GM12878 (cell line): ENCODE measurements around the gene CAMK2N2. TPM values are rescaled to one million over a fixed set of nuclear protein-coding genes. Genes with fewer than 3 reads are reported as not detected.

Experiments
- BCLAF1 ChIP-seq: fragments of 450-650 bp; IDR thresholded peaks from 2 replicates; pipeline ENCODE4 v1.6.1; 2017; ENCODE audit warnings: antibody characterized with exemption, mild to moderate bottlenecking, moderate library complexity
- CBX3 ChIP-seq: fragments of 200-600 bp; sonication (generic); IDR thresholded peaks from 2 replicates; pipeline ENCODE4 v1.6.1; 2016; ENCODE audit warnings: low read depth, borderline replicate concordance
- CEBPB ChIP-seq, 2 experiments: fragments of 150-350 bp in 1 of 2; IDR thresholded peaks; 2 replicates each; pipeline ENCODE4 v1.6.1; 2012 to 2014; ENCODE audit warnings: low read depth in 2 of 2, low read length in 2 of 2, borderline replicate concordance in 1 of 2, inconsistent platforms in 1 of 2
- CHD2 ChIP-seq: IDR thresholded peaks from 2 replicates; pipeline ENCODE4 v1.6.1; 2011; ENCODE audit warnings: low read depth, low read length, improper control_type of control experiment, borderline replicate concordance
- E4F1 ChIP-seq: fragments of 450-650 bp; IDR thresholded peaks from 2 replicates; pipeline ENCODE4 v1.6.1; 2018; ENCODE audit warnings: borderline replicate concordance, mild to moderate bottlenecking; ENCODE audit not compliant: partially characterized antibody
- ETV6 ChIP-seq, 2 experiments: fragments of 450-650 bp in 1 of 2; IDR thresholded peaks in 1 of 2; conservative IDR thresholded peaks in 1 of 2; 2 replicates each; pipeline ENCODE4 v1.6.1; 2014; ENCODE audit warnings: antibody characterized with exemption in 1 of 2, borderline replicate concordance in 1 of 2, low read depth in 1 of 2, mild to moderate bottlenecking in 1 of 2, moderate library complexity in 1 of 2
- EZH2 ChIP-seq: IDR thresholded peaks from 2 replicates; pipeline ENCODE4 v1.6.1; 2012; ENCODE audit warnings: low read depth, mild to moderate bottlenecking, control low read depth, inconsistent platforms, low read length, borderline replicate concordance; ENCODE audit not compliant: control insufficient read depth
- FOXK2 ChIP-seq: fragments of 450-650 bp; IDR thresholded peaks from 2 replicates; pipeline ENCODE4 v1.6.1; 2017; ENCODE audit warnings: mild to moderate bottlenecking, moderate library complexity
- HSF1 ChIP-seq: fragments of 150-350 bp; IDR thresholded peaks from 2 replicates; pipeline ENCODE4 v1.6.1; 2014; ENCODE audit warnings: mild to moderate bottlenecking, low read depth, low read length
- MEF2B ChIP-seq: fragments of 450-650 bp; IDR thresholded peaks from 2 replicates; pipeline ENCODE4 v1.6.1; 2018; ENCODE audit warnings: mild to moderate bottlenecking, moderate library complexity; ENCODE audit not compliant: partially characterized antibody, poor library complexity, severe bottlenecking
- MXI1 ChIP-seq: fragments of 150-350 bp; IDR thresholded peaks from 2 replicates; pipeline ENCODE4 v1.6.1; 2011; ENCODE audit warnings: low read depth, mild to moderate bottlenecking, inconsistent platforms, low read length, improper control_type of control experiment
- NFYA ChIP-seq: IDR thresholded peaks from 2 replicates; pipeline ENCODE4 v1.6.1; 2011; ENCODE audit warnings: low read depth, mild to moderate bottlenecking, low read length, improper control_type of control experiment, borderline replicate concordance
- NR2C1 ChIP-seq: fragments of 450-650 bp; IDR thresholded peaks from 2 replicates; pipeline ENCODE4 v1.6.1; 2017; ENCODE audit warnings: antibody characterized with exemption, mild to moderate bottlenecking, moderate library complexity
- RCOR1 ChIP-seq: conservative IDR thresholded peaks from 2 replicates; pipeline ENCODE4 v1.6.1; 2012; ENCODE audit warnings: low read depth, low read length, improper control_type of control experiment
- SKIL ChIP-seq: fragments of 450-650 bp; IDR thresholded peaks from 2 replicates; pipeline ENCODE4 v1.6.1; 2017; ENCODE audit warnings: mild to moderate bottlenecking, low read depth, inconsistent platforms; ENCODE audit not compliant: poor library complexity, severe bottlenecking
- TAF1 ChIP-seq: IDR thresholded peaks from 2 replicates; pipeline ENCODE4 v1.6.1; 2011; ENCODE audit warnings: mild to moderate bottlenecking, low read depth, low read length, borderline replicate concordance
- ZBED1 ChIP-seq: IDR thresholded peaks from 2 replicates; pipeline ENCODE4 v1.6.1; 2016; ENCODE audit warnings: borderline replicate concordance
- ZNF384 ChIP-seq: IDR thresholded peaks from 2 replicates; pipeline ENCODE4 v1.6.1; 2012; ENCODE audit warnings: low read depth, mild to moderate bottlenecking, low read length, improper control_type of control experiment, borderline replicate concordance
- polyA plus RNA-seq, 11 experiments: library from polyadenylated mRNA; depleted of rRNA in 4 of 11; unstranded in 6 of 11; stranded (reverse) in 5 of 11; fragments of >200 nt; fragmentation: Nextera tagmentation in 4 of 11; fragmentation: Illumina TruSeq in 1 of 11; extraction: Ambion mirVana in 4 of 11; extraction: Trizol in 1 of 11; gene quantifications; 1 replicate in 1 of 11; 2 replicates in 10 of 11; pipeline versions ENCODE4 v1.2.1 to v1.2.3, GENCODE V29; 2011 to 2016; ENCODE audit warnings: inconsistent platforms in 2 of 11, missing spikeins in 2 of 11, low read depth in 1 of 11
- total RNA-seq, 4 experiments: library from RNA; depleted of rRNA in 3 of 4; stranded (reverse); fragments of >200 nt in 3 of 4; fragmentation: Illumina TruSeq in 1 of 4; extraction: Trizol in 1 of 4; gene quantifications; 2 replicates each; pipeline versions ENCODE4 v1.2.1 to v1.2.3, GENCODE V29; 2013 to 2021

The CAMK2N2 gene
- total and polyA plus RNA-seq, 10 of the 15 experiments (the other 5 are each of a cell fraction or from before 2014, with no cell fraction given), result 0.06 to 1.4 (median 0.45) TPM; not detected in 1

- TF ChIP-seq HSF1 (no peak), MEF2B (no peak), BCLAF1 (no peak), FOXK2 (no peak), RCOR1 (no peak), NFYA (no peak), CEBPB (IDR thresholded peaks at IDR 0.05; ENCODE audit: borderline replicate concordance in 1 of 2, low read depth in 2 of 2, low read length in 2 of 2) (no peak), TAF1 (peak; percentile 99), EZH2 (no peak), ZNF384 (no peak), MXI1 (peak; percentile 79), NR2C1 (peak; percentile 65), ZBED1 (no peak), E4F1 (no peak), CBX3 (no peak), CHD2 (peak; percentile 73), SKIL (no peak), ETV6 (conservative IDR thresholded peaks at IDR 0.05 in 1 of 2, IDR thresholded peaks at IDR 0.05 in 1 of 2; ENCODE audit: borderline replicate concordance in 1 of 2, low read depth in 1 of 2) (peak in 1 of 2 experiments; percentile 68; a peak in 2 of 4 replicates)
These were observed 12.6 kb downstream of the CAMK2N2 start, which contains the start of gene ALG3 (continued) for GRCh38 chr3:184248454-184249411.
